ENCODE results near the gene SLC17A2.

The SLC17A2 gene

DNA sequence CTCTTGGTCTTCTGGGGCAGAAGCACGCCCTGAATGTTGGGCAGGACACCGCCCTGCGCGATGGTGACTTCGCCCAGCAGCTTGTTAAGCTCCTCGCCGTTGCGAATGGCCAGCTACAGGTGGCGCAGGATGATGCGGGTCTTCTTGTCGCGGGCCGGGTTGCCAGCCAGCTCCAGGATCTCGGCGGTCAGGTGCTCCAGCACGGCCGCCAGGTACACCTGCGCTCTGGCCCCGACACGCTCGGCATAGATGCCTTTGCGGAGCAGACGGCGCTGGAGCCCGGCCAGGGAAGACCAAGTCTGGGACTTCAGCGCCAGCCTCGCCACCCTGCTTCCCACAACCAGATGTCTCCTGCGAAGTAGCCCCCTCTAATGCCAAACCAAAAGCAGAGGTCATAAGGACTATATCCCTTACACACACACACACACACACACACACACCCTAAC lies 48.4 kb downstream of the SLC17A2 start:
- DNase-seq = no peak

DNA sequence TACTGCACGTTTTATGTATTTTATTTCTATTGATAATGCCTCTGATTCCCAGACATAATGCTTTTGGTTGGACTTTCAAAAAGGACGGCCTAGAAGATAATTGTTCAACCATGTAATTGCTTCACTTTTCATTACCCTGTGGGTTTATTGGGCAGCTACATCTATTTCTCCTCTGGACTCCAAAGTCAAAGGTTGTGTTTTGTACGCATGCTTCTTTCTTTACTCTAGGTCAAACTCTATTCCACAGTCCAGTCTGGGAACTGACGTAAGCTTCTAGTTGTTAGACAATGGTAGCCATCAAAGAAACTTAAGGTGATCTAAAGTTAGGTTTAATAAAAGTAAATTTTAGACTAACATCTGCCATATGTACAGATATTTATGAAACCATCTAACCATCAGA lies 49.9 kb downstream of the SLC17A2 start:
- no peak for DNase-seq

- DNase-seq = no peak
Measured at GRCh38 chr6:25878721-25879322, 51.7 kb downstream of the SLC17A2 start.

GRCh38 chr6:25875926-25876602 lies 54.4 kb downstream of the SLC17A2 start:
- no peak for DNase-seq

DNA sequence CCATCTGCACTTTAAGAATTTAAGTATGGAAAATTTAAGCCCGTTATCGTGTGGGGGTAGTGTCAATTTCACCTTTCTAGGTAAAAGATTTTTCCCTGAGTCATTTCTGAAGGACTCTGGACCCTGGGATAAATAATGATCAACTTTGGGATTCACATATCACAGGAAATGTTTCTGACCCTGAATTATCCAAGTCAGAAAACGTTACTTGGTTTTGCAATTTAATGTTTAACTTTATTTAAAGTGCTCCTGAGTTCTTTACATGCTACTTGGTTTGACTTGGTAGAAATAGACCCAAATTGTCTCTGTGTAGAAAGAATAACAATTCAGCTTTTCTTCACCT lies 55.0 kb downstream of the SLC17A2 start:
- no peak for DNase-seq

DNA sequence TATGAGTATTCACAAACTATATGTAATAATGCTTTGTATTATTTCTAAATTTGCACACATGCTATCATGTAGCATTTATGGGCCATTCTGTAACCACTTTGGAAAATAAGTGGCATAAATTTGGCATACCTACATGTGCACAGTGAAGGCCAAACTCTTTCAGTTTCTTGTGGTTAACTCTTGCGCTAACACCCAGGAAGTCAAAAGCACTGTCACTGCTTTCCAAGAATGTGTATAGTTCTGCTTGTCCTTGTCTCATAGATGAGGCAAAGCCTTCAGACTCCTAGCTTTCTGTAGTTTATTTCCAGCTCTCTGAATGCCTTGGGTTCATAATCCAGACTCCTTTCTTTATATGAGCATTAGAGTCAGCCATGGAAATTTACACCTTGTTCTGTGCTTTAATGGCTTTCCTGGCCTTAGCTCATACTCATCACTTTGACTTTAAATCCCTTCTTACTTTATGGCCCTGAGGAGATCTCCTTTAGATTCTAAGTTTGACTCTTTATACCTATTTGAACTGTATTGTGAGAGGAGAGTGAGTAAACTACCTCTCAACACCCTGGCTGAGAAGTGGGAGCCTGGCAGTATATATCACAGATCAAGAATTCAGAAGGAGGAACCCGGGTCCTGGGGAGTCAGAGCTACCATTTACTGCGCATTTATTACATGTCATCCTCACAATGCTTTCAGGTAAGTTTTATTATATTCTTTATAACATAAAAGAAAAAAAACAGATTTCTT lies 55.5 kb downstream of the SLC17A2 start:
- DNase-seq = no peak

GRCh38 chr6:25874118-25874517 lies 56.4 kb downstream of the SLC17A2 start, which contains the start of gene SLC17A3:
SLC17A3 (minus strand) TSS chr6:25874243; CDS start chr6:25868387, 5,856 bp downstream.
- DNase-seq = no peak

- DNase-seq = no peak
Measured at GRCh38 chr6:25872814-25873213, 57.7 kb downstream of the SLC17A2 start.

DNA sequence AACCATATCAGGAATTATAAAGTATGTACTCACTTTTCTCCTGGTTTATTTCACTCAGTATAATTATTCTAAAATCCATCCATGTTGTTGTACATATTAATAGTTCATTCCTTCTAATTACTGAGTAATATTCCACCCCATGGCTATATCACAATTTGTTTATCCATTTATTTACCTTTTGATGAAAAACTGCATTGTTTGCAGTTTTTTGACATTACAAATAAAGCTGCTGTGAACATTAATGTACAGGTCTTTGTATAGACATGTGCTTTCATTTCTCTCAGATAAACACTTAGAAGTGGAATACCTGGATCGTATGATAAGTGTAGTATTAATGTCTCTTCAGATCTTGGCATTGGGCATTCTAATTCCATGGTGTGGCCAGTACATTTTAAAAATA lies 60.7 kb downstream of the SLC17A2 start:
- DNase-seq = no peak

DNA sequence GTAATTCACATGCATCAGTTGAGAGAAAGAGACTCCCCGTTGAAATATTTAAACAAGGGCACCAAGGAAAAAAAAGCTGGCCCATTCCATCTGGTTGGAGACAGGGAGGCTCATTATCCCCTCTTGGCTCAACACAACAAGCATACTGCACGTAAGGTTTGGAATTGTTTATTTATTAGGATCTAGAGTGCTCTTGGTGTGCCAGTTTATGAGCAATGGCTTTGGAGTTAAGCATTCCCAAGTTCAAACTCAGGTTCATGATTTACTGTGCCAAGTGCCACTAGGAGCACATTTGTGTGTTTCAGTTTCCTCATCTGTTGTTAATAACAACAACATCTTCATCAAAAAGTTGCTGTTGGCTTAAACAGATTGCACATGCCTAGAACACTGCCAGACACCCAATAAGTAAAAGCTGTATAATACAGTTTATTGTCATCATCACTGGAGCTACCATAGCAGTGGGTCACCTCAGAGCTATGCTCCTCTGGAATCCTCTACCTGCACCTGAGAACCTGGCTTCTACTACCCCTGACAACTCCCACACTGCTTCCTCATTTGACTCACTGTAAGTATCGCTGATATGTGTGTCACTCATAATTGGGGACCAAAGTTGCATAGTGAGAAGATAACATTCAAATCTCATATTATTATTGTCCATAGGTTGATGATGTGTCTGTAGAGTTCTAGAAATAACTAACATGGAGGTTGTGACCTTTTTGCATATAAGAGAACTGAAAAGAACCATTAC lies 61.9 kb downstream of the SLC17A2 start:
- DNase-seq = no peak

DNA sequence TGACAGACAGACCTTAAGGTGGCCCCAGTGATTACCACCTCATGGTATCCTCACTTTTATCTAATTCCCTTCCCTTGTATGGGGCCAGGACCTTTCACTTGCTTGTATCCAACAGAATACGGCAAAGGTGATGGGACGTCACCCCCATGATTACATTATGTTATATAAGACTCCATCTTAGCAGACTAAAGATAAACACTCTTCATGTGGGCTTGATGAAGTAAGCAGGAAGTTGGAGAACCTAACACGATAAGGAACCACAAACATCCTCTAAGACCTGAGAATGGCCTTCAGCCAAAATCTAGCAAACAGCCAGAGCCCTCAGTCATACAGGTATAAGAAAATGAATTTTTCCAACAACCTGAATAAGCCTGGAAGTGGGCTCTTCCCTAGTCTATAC lies 64.5 kb downstream of the SLC17A2 start:
- DNase-seq = no peak

GRCh38 chr6:25863360-25863759 lies 67.1 kb downstream of the SLC17A2 start:
- no peak for DNase-seq
